Neural progenitor cell (in vitro differentiated cells): ENCODE data around the gene SRGAP3.

ENCODE experiments used
- CTCF ChIP-seq: fragments of 200-600 bp; sonication (generic); IDR thresholded peaks from 2 replicates; pipeline ENCODE4 v1.5.1; 2017; ENCODE audit warnings: antibody characterized with exemption, mild to moderate bottlenecking
- EZH2 ChIP-seq: fragments of 200-600 bp; sonication (generic); IDR thresholded peaks from 2 replicates; pipeline ENCODE4 v1.6.1; 2017; ENCODE audit warnings: antibody characterized with exemption, mild to moderate bottlenecking, moderate library complexity
- EZH2phosphoT487 ChIP-seq: fragments of 200-600 bp; sonication (generic); IDR thresholded peaks from 2 replicates; pipeline ENCODE4 v1.6.1; 2017; ENCODE audit warnings: antibody characterized with exemption

GRCh38 chr3:9198899-9199335, 50.5 kb downstream of the SRGAP3 start:
- no peak for TF ChIP-seq CTCF
- no peak for TF ChIP-seq EZH2
- TF ChIP-seq EZH2phosphoT487 = no peak
